ENCODE measurements around the gene FARP1.

DNA sequence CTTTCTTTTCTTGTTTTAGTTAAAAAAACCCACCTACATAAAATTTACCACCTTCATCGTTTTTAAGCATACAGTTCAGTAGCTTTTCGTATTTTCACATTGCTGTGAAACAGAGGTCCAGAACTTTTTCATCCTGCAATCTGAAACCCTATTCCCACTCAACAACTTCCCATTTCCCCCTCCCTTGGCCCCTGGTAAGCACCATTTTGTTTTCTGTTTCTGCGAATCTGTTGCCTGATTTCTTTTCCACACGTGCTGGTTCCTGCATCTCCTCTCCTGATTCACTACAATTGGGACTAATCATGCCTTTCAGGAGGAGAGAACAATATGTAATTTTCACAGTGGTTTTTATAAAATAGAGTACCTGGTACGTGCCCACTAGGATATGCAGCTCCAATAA, 183.4 kb downstream of the FARP1 start:
- TF ChIP-seq RAD21 (IDR thresholded peaks at IDR 0.05; ENCODE audit: low read depth) (no peak), CREB1 (IDR thresholded peaks at IDR 0.05; ENCODE audit: low read depth) (no peak)
- TF ChIP-seq, protein P1, sequence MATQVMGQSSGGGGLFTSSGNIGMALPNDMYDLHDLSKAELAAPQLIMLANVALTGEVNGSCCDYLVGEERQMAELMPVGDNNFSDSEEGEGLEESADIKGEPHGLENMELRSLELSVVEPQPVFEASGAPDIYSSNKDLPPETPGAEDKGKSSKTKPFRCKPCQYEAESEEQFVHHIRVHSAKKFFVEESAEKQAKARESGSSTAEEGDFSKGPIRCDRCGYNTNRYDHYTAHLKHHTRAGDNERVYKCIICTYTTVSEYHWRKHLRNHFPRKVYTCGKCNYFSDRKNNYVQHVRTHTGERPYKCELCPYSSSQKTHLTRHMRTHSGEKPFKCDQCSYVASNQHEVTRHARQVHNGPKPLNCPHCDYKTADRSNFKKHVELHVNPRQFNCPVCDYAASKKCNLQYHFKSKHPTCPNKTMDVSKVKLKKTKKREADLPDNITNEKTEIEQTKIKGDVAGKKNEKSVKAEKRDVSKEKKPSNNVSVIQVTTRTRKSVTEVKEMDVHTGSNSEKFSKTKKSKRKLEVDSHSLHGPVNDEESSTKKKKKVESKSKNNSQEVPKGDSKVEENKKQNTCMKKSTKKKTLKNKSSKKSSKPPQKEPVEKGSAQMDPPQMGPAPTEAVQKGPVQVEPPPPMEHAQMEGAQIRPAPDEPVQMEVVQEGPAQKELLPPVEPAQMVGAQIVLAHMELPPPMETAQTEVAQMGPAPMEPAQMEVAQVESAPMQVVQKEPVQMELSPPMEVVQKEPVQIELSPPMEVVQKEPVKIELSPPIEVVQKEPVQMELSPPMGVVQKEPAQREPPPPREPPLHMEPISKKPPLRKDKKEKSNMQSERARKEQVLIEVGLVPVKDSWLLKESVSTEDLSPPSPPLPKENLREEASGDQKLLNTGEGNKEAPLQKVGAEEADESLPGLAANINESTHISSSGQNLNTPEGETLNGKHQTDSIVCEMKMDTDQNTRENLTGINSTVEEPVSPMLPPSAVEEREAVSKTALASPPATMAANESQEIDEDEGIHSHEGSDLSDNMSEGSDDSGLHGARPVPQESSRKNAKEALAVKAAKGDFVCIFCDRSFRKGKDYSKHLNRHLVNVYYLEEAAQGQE (IDR thresholded peaks at IDR 0.05; ENCODE audit: low read depth), result no peak
